ENCODE results near the gene PPFIA1. TPM values are rescaled to one million over a fixed set of nuclear protein-coding genes. Genes with fewer than 3 reads are reported as not detected.

Gene PPFIA1
- total RNA-seq, 1 donor from 2014 or later, result 29.3 TPM

DNA sequence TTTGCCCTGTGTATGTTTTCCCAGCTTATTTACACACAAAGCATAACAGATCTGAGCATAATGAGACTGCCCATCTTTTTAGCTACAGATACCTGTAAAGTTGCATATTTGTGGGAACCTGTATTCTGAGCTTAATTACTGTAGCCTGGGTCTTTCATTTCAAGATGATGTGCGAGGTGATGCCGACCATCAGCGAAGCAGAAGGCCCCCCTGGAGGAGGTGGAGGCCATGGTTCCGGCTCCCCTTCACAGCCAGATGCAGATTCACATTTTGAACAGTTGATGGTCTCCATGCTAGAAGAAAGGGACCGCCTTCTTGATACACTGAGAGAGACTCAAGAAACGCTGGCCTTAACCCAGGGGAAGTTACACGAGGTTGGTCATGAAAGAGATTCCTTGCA, 1.5 kb downstream of the PPFIA1 start:
- Histone ChIP-seq H3K9me3 (no peaks in the 10 kb centered on the region), H3K27ac (no peak overlapping the region), H3K36me3 (peaks cover 9 to 17% of the 10 kb centered on the region in 2 donors), H3K4me3 (peak overlapping the region in 1 of 2 donors; percentile 88), H3K27me3 (no peaks in the 10 kb centered on the region), H3K4me1 (peaks cover 5 to 15% of the 10 kb centered on the region in 2 donors)
- DNase-seq (ENCODE audit: low spot score in 2 of 2), result no peak
- intact Hi-C loops (cut with DNase I), result no loop called here
- TF ChIP-seq, protein P1, sequence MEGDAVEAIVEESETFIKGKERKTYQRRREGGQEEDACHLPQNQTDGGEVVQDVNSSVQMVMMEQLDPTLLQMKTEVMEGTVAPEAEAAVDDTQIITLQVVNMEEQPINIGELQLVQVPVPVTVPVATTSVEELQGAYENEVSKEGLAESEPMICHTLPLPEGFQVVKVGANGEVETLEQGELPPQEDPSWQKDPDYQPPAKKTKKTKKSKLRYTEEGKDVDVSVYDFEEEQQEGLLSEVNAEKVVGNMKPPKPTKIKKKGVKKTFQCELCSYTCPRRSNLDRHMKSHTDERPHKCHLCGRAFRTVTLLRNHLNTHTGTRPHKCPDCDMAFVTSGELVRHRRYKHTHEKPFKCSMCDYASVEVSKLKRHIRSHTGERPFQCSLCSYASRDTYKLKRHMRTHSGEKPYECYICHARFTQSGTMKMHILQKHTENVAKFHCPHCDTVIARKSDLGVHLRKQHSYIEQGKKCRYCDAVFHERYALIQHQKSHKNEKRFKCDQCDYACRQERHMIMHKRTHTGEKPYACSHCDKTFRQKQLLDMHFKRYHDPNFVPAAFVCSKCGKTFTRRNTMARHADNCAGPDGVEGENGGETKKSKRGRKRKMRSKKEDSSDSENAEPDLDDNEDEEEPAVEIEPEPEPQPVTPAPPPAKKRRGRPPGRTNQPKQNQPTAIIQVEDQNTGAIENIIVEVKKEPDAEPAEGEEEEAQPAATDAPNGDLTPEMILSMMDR (IDR thresholded peaks at IDR 0.05), result no peak

DNA sequence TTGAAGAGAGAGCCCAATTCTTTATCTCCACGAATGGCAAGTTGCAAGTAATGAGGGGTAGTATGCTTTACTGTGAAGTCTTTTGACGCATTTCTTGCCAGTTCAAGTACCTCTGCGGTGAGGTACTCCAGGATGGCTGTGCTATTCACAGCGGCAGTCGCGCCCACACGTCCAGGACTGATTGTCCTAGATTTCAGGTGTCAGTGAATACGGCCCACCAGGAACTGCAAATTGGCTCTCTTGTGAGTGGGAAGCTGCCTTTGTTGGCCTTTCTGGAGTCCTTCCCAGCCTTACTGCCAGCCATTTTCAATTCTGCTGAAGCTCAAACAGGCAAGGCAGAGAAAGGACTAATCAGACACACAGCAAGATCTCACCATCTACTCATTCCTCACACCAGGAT, 8.5 kb downstream of the PPFIA1 start:
- Histone ChIP-seq H3K27ac (no peak overlapping the region), H3K4me1 (peaks cover 0 to 13% of the 10 kb centered on the region in 2 donors), H3K9me3 (no peaks in the 10 kb centered on the region), H3K4me3 (no peak overlapping the region), H3K36me3 (peaks cover 15 to 32% of the 10 kb centered on the region in 2 donors), H3K27me3 (no peaks in the 10 kb centered on the region)
- TF ChIP-seq, protein P1 (IDR thresholded peaks at IDR 0.05), result no peak
- intact Hi-C loops (cut with DNase I), result no loop called here
- no peak for DNase-seq (ENCODE audit: low spot score in 2 of 2)

DNA sequence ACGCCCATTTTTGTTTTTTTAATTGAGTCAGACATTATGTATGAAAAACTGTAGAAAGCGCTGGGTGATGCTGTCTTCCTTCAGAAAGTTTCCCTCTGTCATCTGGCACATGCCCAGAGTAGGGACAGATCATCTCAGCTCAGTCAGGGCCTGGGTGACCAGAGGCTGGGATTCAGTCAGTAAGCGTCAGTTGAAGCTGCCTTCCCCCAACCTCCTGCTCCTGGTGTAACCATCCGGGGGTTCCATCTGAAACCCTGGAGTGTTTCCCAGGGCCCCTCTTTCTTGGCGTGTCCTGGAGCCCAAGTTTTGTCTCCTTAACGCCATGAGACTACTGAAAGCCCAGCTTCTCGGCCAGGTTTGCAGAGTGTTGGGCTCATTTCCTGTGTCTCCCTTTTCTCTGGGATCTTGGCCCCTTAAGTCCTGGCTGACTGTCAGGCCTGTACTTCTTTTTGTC, 10.7 kb downstream of the PPFIA1 start:
- TF ChIP-seq, protein P1 (IDR thresholded peaks at IDR 0.05), result no peak
- Histone ChIP-seq H3K27me3 (no peaks in the 10 kb centered on the region), H3K4me1 (peaks cover 0 to 13% of the 10 kb centered on the region in 2 donors), H3K4me3 (no peak overlapping the region), H3K27ac (peak overlapping the region; percentile 13 to 41), H3K9me3 (no peaks in the 10 kb centered on the region), H3K36me3 (peaks cover 19 to 39% of the 10 kb centered on the region in 2 donors)
- peak in 1 of 2 donors; percentile 71 for DNase-seq (ENCODE audit: low spot score in 2 of 2)
- intact Hi-C loops (cut with DNase I), result no loop called here

DNA sequence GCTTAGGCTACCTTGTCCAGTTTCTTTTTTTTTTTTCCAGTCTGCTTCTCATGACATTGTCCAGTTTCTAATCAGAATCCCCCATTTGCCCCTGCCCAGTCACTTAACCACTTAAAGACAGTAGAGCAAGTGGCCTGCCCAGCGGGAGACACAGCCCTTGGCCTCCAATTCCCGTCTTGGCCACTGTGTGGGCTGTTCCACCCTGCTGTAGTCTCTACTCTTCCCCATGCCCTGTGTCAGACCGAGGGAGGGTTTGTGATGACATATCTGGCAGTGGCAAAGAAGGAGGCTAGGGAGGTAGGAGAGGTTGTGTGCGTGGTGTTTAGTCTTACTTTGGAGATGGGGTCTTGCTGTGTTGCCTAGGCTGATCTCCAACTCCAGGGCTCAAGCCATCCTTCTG, 11.5 kb downstream of the PPFIA1 start:
- Histone ChIP-seq H3K36me3 (peaks cover 19 to 47% of the 10 kb centered on the region in 2 donors), H3K4me1 (peaks cover 0 to 13% of the 10 kb centered on the region in 2 donors), H3K27me3 (no peaks in the 10 kb centered on the region), H3K9me3 (no peaks in the 10 kb centered on the region), H3K4me3 (no peak overlapping the region), H3K27ac (no peak overlapping the region)
- intact Hi-C loops (cut with DNase I), result no loop called here
- DNase-seq (ENCODE audit: low spot score in 2 of 2), result no peak
- TF ChIP-seq, protein P1 (IDR thresholded peaks at IDR 0.05), result no peak

DNA sequence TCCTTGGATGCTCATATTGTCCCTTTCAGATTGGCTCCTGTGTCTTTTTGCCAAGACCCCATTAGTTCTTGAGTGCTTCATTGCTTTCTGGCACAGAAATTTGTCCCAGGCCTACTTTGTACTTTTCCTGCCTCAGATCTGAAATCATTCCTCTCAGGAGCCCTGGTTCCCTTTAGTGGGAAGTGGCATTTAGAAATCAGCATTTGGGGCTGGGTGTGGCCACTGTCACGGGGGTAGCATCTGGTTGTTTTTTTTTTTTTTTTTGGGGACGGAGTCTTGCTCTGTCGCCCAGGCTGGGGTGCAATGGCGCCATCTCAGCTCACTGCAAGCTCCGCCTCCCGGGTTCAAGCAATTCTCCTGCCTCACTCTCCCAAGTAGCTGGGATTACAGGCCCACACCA, 18.2 kb downstream of the PPFIA1 start:
- intact Hi-C loops (cut with DNase I), result no loop called here
- DNase-seq (ENCODE audit: low spot score in 2 of 2), result no peak
- no peak overlapping the region for H3K27ac ChIP-seq

More for the DNA sequence above, 18.2 kb downstream of the PPFIA1 start:
- no peak overlapping the region for H3K4me3 ChIP-seq
- TF ChIP-seq, protein P1 (IDR thresholded peaks at IDR 0.05), result no peak
- H3K27me3 ChIP-seq, result no peaks in the 10 kb centered on the region
- H3K9me3 ChIP-seq, result no peaks in the 10 kb centered on the region
- no peaks in the 10 kb centered on the region for H3K4me1 ChIP-seq
- H3K36me3 ChIP-seq, result peaks cover 20 to 46% of the 10 kb centered on the region in 2 donors
